Measurements from ENCODE around the gene DGKD.

DGKD gene

DNA sequence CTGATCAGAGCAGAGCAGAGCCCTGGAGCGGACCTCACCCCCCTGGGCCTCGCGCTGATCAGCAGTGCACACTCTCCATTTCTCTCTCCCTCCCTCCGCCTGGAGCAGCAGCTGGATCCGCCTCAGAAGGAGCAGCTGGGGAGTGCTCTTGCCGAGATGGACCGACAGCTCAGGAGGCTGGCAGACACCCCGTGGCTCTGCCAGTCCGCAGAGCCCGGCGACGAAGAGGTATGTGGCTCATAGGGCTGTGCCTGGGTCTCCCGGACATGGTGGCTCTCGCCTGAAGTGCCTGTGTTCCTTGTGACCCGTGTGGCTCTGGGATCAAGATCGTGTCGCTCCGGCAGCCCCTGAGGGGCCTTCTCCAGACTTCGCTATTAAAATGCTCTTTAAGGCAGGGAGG, 109.8 kb downstream of the DGKD start:
- DNase-seq = no peak

DNA sequence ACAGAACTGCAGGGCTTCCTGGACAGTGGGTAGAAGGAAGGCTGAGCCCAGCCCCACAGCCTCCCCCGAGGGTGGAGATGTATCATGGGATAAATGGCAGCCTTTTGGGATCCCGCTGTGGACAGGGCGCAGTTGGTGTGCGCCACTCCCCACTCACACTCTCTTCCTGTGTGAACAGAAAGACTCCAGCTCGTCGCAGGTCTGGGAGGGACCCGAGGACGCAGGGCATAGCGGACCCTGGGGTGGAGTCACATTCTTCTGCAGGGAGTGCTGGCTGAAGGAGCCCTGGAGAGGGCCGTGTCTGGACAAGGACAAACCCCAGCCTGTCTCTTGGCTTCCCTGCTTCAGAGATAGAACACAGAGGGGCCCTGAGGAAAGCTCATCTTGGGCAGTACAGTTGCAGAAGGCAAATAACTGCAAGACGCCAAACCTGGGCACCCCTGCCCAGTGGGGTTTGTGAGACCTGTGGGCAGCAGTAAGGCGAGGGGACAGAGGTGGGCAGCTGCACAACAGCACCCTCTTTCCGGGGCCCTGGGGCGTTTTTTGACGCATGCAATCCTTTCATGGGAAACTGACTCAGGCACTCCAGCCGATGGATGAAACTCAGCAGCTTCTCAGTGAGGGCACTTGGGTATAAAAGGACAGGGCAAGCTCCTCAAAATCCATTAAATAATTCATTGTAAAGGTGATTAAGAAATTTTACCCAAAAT, 110.4 kb downstream of the DGKD start:
- no peak for DNase-seq

DNA sequence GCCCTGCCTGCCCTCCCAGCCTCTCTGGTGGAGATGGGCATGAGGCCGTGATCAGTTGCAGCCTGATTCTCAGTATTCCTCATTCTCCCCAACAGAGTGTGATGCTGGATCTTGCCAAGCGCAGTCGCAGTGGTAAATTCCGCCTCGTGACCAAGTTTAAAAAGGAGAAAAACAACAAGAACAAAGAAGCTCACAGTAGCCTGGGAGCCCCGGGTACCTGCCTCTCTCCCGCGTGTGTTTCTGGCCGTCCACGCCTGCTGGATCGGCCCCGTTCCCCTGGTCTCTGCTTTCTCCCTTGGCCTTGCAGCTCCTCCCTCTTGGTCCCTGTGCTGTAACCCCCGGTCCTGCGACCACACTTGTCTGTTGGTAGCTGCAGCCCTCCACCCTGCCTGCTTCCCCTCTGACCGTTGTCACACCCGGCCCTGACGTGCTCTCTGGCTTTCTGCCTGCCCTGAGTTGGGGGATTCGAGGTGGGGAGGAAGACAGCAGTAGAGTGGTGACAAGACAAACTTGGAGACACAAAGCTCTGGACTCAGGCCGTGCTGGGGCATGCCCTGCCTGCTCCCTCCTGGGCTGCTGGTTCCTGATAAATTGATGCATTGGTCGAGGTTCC, 112.8 kb downstream of the DGKD start:
- DNase-seq = no peak

DNA sequence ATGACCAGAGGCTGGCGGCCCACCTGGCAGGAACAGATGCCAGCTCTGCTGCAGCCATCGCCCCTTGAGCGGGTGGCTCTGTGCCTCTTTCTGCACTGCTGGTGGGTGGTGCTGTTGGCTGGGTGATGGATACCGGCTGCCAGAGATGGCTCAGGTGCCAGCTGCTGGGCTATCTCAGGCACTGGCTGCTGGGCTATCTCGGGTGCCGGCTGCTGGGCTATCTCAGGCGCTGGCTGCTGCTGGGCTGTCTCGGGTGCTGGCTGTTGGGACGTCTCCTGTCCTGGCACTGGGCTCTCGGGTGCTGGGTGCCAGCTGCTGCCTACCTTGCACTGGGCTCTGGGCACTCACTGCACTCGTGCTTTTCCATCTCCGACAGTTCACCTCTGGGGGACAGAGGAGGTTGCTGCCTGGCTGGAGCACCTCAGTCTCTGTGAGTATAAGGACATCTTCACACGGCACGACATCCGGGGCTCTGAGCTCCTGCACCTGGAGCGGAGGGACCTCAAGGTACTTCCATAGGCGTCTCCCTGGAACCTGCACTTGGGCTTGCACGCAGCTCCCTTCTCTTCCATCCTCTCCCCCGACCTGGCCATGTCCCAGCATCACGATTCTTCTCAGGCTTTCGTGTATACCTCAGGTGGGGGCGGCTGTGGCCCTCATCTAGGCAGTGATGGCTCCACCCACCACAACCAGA, 113.9 kb downstream of the DGKD start:
- no peak for DNase-seq

DNA sequence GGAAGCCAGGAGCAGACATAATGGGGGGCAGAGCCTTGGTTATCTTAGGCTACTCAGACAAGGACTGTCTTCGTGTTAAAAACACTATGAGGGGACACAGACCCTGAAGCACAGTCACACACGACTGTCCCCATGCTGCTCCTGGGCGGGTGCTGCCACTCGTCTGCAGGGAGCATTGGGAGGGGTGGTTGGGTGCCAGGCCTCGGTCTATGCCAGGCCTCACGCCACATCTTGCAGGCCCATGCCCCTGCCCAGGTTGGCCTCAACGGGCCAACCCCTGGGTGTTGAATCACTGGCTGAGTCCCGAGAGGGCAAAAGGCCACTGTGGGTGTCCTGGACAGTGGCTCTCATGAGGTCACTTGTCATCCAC, 114.4 kb downstream of the DGKD start:
- DNase-seq = no peak

DNA sequence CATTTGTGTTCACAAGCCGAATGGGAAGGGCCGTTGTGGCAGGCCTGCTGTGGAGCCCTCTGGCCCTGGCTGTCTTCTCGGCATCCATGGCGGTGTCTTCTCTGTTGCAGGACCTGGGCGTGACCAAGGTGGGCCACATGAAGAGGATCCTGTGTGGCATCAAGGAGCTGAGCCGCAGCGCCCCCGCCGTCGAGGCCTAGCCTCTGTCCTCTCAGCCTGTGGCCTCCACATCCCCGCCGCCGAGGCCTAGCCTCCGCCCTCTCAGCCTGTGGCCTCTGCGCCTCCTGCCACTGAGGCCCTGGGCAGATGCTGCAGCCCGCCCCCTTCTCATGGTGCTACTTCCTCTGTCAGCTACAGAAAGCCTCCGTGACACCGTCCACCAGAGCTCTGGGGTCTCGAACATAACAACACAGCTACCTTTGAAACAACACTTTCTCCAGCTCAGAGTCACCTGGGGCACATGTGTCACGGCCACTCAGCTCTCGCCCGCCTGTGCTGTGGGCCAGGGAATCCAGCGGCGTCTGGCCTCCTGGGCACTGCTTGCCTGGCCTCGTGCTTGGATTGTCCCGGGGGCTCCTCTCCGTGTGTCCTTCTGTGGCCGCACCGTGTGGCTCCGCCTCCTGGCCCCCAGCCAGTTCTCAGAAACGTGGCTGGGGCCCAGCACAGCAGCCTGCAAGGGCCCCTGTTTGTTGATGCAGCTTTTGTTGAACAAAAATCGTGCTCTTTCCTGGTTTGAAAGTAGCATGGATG, 115.1 kb downstream of the DGKD start:
- DNase-seq = no peak

DNA sequence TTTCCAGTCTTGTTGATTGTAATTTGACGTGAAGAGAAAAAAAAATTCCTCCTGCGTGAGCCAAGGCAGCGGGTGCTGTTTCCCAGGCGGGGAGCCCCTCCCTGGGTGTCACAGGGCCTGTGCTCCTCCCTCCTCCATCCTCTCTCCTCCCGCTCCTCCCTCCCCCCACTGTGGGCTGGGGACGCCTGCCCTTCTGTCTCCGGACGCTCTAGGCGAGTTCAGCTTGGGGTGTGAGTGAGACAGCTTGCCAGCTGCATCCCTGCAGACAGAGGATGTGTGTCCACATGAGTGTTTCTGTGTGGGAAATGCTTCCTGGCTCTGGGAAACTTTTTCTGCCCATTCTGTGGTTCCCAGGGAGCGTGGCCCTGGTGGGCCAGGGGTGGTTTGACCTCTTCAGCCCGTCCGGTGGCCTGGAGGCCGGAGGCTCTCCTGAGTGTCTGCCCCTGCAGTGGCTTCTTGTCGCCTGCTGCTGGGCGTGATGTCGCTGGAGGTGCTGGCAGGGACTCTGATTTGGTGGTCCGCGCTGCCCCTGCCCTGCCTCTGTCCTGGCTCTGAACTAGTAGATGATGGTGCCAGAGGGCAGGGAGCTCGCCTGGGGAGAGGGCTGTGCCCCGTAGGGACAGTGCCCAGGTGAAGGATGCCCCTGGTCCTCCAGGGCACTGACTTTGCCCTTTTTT, 115.9 kb downstream of the DGKD start:
- DNase-seq = no peak

DNA sequence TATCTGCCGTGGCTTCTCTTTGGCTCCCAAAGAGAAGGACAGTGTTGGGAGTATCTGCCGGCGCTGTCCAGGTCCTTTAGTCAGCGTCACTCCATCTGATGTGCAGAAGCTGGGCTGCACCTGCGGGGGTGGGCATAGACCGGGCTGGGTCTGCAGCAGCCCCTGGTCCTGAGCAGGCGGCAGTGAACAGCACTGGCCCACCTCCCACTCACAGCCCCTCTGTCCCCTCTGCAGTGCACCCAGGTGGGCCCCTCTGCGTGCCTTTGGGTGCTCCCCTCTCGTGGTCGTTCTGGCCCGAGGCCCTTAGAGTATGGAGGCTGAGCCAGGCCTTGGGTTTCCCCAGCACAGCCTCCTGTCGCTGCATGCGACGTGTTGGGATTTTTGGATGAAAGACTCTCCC, 116.5 kb downstream of the DGKD start:
- no peak for DNase-seq

DNA sequence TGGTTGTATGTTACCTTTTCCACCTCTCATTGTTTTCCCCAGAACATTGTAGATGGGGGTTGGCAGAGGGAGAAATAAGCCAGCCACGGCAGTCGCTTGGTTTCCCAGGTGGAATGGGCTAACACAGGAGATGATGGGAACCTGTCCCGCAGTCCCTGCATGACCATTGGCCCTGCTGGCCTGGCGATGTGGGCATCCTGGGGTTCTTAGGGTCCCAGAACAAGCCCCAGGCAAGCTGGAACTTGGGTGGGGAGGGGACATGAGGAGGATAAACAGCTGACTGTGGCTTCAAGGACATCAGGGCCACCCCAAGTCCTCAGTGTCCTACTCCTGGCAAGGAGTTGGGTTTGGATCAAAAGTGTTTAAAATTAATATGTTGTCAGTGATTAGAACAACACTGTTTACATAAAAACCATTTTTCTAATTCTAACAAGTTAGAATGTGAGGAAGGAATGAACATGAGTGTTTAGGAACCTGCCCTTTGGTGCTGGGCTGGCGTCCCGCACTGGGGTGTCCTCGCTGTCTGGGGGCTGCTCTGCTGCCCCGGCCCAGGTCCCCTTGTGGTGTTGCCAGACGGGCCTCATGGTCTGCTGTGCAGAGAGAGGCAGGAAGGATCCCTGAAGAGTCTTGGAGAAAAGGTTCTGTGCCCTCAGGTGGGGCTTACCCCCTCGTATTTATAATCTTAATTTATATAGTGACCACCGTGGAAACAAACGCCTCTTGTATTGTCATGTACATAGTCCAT, 117.2 kb downstream of the DGKD start:
- no peak for DNase-seq

DNA sequence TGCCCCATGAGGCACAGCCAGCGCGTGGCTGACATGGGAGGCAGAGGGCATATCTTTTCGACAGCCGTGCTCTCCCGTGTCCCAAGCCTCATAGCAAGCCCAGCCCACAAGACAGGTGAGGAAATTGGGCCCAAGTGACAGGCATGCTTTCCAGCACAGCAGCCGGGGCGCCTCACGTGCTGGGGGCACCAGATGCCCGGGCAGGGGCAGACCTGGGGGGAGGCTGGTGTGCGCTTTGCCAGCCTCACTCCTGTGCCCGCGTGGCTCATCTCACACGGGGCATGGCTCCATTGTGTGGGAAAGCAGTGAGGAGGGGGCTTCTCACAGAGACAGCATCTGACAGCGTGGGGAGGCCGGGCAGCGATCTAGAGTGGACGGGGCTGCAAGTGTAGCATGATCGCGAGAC, 119.1 kb downstream of the DGKD start:
- DNase-seq = no peak

DNA sequence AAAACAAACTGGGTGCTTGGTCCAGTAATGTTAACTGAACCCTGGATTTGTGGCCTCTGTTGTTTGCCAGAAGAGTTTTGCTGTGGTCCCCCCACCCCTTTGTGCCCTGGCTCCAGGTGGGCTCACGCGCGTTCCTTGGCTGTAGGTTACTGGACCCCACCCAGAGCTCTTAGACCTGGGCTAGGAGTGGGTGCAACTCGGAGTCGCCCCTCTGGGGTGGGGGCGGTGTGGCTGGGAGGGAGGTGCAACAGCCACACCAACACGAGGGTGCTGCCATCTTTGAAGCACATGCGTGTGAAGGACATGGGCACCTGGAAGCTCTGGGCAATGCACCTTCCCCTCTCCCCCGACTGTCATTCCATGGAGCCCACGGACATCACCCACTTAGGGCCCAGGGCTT, 119.6 kb downstream of the DGKD start:
- DNase-seq = no peak

DNA sequence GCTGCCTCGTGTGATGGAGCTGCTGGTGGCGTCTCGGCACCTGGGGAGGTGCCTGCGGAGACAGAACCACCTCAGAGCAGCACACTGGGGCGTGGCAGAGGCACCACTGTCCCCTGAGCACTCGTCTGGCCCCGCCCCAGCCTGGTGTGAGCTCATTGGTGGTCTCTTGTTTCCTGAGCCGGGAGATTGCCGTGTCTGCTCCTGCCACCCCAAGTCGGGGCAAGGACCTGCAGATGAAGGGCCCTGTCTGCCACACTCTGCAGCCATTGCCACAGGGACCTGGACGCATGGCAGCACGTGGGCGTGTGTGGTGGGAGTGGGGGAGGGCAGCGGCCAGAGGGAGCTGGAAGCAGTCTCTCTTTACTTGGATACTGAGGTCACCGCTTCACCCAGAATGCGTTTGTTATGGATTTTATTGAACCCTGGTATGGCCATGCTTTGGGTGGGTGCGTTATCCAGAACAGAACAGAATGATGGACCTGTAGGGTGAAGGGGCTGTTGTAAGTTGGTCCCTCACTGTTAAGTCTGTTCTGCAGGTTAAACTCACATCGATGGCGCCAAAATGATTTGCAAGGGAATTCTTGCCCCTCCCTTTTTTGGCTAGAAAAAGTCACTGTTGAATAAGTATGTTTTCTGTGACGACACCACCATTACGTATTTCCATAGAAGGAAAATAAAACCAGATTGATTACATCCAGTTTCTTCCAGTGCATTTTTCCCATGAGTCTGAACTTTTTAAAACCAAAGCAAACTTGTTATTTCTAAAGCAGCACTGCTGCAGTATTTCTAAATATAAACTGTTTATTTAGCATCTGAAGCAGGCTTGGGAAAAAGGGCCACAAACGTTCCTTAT, 120.2 kb downstream of the DGKD start:
- DNase-seq = no peak

DNA sequence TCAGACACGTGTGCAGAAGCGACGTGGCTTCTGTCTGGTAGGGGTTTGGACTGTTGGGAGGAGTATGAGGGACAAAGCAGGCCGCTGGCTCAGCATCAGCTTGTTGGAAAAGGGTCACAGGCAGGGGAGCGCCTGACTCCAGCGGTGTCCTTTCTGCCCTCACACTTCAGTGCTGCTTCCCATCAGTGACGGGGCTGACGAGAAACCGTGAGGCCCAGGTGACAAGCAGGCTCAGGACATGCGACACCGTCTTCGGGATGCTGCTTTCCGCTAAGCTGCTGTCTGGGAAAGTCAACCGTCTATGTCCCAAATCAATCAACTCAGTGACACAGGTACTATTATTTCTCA, 121.7 kb downstream of the DGKD start:
- no peak for DNase-seq

DNA sequence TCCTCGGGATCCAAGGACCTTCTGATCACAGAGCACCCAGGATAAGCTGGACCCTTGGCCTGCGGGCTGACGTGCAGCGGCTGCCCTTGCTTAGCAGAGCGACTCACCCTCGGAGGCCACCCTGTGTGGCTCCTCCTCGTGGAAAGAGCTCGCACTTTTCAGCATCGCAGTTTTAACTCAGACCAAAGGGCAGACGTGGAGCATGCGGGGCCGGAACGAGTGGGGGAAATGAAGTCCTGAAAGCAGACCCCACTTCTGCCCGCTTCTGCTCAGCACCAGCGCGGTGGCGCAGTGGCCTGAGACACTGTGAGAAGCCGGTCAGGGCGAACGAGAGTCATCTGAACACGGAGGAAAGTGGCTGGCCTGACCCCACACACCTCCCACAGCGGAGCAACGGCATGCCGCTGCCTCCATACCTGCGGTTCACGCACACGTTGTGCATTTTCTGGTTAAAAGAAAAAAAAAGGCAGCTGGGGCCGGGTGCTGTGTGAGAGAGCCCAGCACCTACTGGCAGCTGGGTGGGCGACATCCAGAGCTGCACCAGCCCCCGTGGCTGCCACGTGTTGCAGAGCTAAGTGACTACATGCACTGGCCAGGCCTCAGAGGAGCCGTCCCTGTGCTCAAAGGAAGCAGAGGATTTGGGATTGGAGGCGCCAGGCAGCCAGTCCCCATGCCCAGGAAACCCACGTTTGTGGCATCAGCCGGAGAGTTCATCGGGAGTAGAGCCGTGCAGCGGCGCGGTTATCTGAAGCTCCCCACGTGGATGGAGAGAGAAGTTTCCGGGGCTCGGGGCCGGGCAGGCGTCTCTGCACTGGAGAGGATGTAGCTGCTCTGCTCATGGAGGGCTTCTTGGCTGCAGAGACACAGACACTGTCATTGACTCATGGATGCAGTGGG, 122.6 kb downstream of the DGKD start:
- no peak for DNase-seq

DNA sequence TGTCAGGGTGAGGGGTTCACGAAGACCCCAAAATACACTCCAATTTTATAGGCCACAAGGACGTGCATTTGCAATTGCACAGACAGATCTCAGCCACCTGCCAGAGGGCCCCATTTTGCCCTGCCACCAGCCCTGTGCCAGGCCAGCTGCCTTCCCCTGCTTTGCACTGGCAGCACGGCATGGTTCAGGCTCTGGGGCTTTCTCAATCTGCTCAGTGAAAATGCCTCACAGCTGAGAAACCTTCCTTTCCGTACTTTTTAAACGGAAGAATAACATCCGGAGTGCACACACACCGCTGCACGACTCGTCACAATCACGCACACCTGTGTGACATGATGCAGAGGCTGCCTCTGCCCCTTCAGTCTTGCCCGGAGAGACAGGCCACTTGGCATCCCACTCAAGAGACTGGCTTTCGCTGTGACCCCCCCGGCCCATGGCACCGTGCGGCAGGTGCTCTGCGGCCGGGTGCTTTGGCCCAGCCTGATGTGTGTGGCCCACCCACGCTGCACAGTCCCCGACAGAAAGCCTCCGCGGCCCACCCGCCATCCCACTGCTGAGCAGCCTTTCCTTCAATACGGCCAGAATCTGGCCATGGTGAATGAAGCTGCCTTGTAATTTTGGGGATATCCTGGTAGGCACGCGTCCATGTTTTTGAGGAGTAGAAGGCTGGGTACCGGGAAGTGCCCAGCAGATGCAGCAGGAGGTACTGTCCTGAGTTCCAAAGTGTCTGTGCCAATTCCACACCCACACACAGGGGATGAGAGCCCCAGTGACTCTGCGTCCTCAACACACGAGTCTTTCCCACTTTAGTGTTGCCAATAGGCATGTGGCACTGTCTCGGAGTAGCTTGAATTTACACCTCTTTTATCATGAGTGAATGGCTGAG, 123.5 kb downstream of the DGKD start:
- DNase-seq = no peak

DNA sequence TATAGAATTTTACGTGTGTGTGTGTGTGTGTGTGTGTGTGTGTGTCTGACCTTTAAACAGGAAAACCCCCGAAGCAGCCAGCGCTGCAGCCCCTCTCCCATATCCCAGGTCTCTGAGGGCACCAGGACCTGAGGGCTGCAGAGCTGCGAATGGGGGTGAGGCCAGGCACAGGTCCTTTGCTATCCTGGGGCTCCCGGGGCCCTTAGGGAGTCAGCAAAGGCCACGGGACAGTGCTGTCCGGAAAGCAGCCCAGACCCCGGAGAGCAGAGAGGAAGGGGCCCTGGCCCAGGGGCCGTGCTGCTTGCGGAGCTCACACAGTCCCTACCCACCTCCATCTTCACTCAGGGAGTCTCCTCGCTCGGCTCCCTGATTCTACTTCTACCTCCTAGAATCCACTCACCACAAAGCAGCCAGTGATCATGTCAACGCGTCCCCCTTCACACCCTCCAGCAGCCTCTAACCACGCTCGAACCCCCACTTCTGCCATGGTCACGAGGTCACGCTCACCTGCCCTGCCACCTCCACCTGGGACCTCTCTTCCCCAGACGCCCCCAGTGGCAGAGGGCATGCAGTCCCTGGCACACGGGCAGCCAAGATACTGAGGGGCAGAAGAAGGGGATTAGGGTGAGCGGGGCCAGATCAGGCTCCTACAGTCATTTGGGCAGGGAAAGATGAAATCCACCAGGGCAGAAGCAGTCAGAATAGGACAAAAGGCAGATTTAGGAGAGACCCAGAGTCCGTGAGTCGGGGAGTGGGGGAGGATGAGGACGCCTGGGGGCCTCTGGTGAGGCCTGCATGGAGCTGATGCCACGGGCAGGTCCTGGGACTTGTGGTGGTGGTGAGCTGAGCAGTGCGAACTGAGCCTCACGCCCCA, 125.6 kb downstream of the DGKD start:
- DNase-seq = no peak

DNA sequence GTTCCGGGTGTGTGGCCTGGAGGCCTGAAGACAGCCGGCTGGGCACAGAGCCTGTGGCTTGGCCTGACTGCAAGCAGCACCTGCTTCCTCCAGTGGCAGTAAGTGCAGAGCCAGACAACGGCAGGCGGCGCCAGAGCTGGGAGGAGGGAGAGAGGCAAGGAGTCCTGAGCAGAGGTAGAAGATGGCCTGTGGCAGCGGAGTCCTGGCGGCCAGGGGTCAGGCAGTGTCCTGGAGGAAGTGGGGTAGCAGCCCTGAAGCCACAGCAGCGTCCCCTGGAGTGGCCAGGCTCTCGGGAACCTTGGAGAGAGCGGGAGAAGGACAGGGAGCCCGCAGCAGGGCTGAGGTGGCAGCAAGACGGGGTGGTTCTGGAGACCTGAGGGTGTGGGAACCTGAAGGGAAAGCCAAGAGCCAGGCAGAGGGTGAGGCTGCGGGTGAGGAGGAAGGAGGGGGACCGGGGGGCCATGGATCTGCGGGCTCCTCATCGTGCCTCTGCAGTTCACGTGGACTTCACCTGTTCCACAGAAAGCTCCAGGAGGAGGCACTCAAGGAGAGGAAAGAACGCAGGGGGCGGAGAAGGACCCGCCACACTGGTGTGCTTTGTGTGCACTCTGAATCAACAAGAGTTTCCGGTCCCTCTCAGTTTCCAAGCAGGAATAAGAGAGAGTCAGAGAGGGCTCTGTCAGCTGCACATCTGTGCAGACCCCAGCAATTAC, 126.4 kb downstream of the DGKD start:
- DNase-seq = no peak
